Activated CD4-positive, alpha-beta memory T cell treated with anti-CD3 and anti-CD28 coated beads for 36 hours (primary cell): Measurements from ENCODE around the gene RLN2. TPM values are rescaled to one million over a fixed set of nuclear protein-coding genes. Genes with fewer than 3 reads are reported as not detected.
"Not testable (repeated sequence)": the region's sequence is repeated elsewhere in the genome, so short reads cannot be mapped to it uniquely, and the experiment has no call there.

ENCODE experiments used
- CTCF ChIA-PET: fragments of 350-600 bp; sonication (Branson Sonifier 250); formaldehyde crosslinking; loops from one replicate; lab custom pipeline; 2021; ENCODE audit warnings: antibody characterized with exemption, inconsistent platforms; lab: Charles Lee
- POLR2A ChIA-PET: fragments of 350-600 bp; sonication (Branson Sonifier 250); formaldehyde crosslinking; loops from one replicate; lab custom pipeline; 2021; ENCODE audit warnings: antibody characterized with exemption; lab: Charles Lee
- DNase-seq: peaks from one replicate; pipeline ENCODE4 v3.0.0-alpha.2; 2020
- H3K27ac Mint-ChIP-seq: one replicate; pipeline ENCODE4 v1.8.0; 2021; ENCODE audit warnings: mixed read lengths
- H3K27me3 Mint-ChIP-seq: one replicate; pipeline ENCODE4 v1.8.0; 2021; ENCODE audit warnings: mixed read lengths
- H3K36me3 Mint-ChIP-seq: one replicate; pipeline ENCODE4 v1.8.0; 2021; ENCODE audit warnings: mixed read lengths
- H3K4me1 Mint-ChIP-seq: one replicate; pipeline ENCODE4 v1.8.0; 2021; ENCODE audit warnings: low read depth, mixed read lengths
- H3K4me3 Mint-ChIP-seq: one replicate; pipeline ENCODE4 v1.8.0; 2021; ENCODE audit warnings: mild to moderate bottlenecking, mixed read lengths
- H3K9me3 Mint-ChIP-seq: one replicate; pipeline ENCODE4 v1.8.0; 2021; ENCODE audit warnings: mixed read lengths
- intact Hi-C: fragments of 100-400 bp; cut with micrococcal nuclease; formaldehyde crosslinking; loops from one replicate; pipeline ENCODE4 v1.15.1; 2023
- total RNA-seq, 2 experiments: library from RNA; stranded (reverse); gene quantifications; one replicate each; pipeline ENCODE4 v1.2.3, GENCODE V29; 2021

The RLN2 gene
- total RNA-seq, 2 experiments from 2014 or later: 4.6 to 5.0 TPM

DNA sequence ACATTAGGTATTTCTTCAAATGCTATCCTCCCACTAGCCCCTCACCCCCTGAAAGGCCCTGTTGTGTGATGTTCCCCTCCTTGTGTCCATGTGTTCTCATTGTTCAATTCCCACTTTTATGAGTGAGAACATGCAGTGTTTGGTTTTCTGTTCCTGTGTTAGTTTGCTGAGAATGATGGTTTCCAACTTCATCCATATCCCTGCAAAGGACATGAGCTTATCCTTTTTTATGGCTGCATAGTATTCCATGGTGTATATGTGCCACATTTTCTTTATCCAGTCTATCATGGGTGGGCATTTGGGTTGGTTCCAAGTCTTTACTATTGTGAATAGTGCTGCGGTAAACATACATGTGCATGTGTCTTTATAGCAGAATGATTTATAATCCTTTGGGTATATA lies 11.9 kb upstream of the RLN2 start:
- H3K4me1 Mint-ChIP-seq, POLR2A ChIA-PET, CTCF ChIA-PET, intact Hi-C loops, H3K27me3 Mint-ChIP-seq, H3K4me3 Mint-ChIP-seq, DNase-seq, H3K27ac Mint-ChIP-seq: not testable (repeated sequence)
- Mint-ChIP-seq H3K9me3 (peaks cover 22% of the 10 kb centered on the region), H3K36me3 (peaks cover 24% of the 10 kb centered on the region)

- Mint-ChIP-seq H3K4me3 (no peak overlapping the region), H3K4me1 (no peaks in the 10 kb centered on the region), H3K27me3 (no peaks in the 10 kb centered on the region), H3K9me3 (peaks cover 22% of the 10 kb centered on the region), H3K27ac (no peak overlapping the region), H3K36me3 (peaks cover 24% of the 10 kb centered on the region)
- ChIA-PET POLR2A (no interaction called here), CTCF (interaction anchor here (0.7 kb wide), 1 partner anchor 131 kb away, joined by 3 read pairs; no protein-coding TSS in a partner anchor)
- no peak for DNase-seq
- intact Hi-C loops: no loop called here
Measured at GRCh38 chr9:5315187-5315923, 10.8 kb upstream of the RLN2 start.

GRCh38 chr9:5310851-5311250 lies 6.3 kb upstream of the RLN2 start:
- intact Hi-C loops: no loop called here
- no peaks in the 10 kb centered on the region for H3K4me1 Mint-ChIP-seq
- peaks cover 13% of the 10 kb centered on the region for H3K36me3 Mint-ChIP-seq
- no peak for DNase-seq
- H3K27me3 Mint-ChIP-seq: no peaks in the 10 kb centered on the region
- H3K9me3 Mint-ChIP-seq: peaks cover 17% of the 10 kb centered on the region
- CTCF ChIA-PET: no interaction called here
- POLR2A ChIA-PET: no interaction called here
- no peak overlapping the region for H3K27ac Mint-ChIP-seq
- no peak overlapping the region for H3K4me3 Mint-ChIP-seq

- no peak for DNase-seq
- ChIA-PET CTCF (no interaction called here), POLR2A (no interaction called here)
- intact Hi-C loops: loop anchor here (10.0 kb wide), 2 partner anchors 129 to 279 kb away; partner anchors contain the start of gene PLGRKT
- H3K4me1 Mint-ChIP-seq: peaks cover 21% of the 10 kb centered on the region
- H3K9me3 Mint-ChIP-seq: no peaks in the 10 kb centered on the region
- no peaks in the 10 kb centered on the region for H3K36me3 Mint-ChIP-seq
- H3K27ac Mint-ChIP-seq: no peak overlapping the region
- H3K4me3 Mint-ChIP-seq: no peak overlapping the region
- no peaks in the 10 kb centered on the region for H3K27me3 Mint-ChIP-seq
Measured at GRCh38 chr9:5305741-5306140, 1.2 kb upstream of the RLN2 start.

GRCh38 chr9:5301544-5301943 lies 3.0 kb downstream of the RLN2 start:
- POLR2A ChIA-PET: no interaction called here
- H3K27me3 Mint-ChIP-seq: no peaks in the 10 kb centered on the region
- CTCF ChIA-PET: interaction anchor here (0.9 to 1.6 kb wide), 2 partner anchors 115 to 222 kb away, joined by 3 to 6 read pairs; no protein-coding TSS in a partner anchor
- H3K4me3 Mint-ChIP-seq: peak overlapping the region; percentile 25
- H3K9me3 Mint-ChIP-seq: peaks cover 9% of the 10 kb centered on the region
- peaks cover 8% of the 10 kb centered on the region for H3K36me3 Mint-ChIP-seq
- no peak overlapping the region for H3K27ac Mint-ChIP-seq
- intact Hi-C loops: loop anchor here (2.0 to 10.0 kb wide), 3 partner anchors 35 to 283 kb away; partner anchors contain the start of gene PLGRKT
- peaks cover 21% of the 10 kb centered on the region for H3K4me1 Mint-ChIP-seq
- DNase-seq: no peak

DNA sequence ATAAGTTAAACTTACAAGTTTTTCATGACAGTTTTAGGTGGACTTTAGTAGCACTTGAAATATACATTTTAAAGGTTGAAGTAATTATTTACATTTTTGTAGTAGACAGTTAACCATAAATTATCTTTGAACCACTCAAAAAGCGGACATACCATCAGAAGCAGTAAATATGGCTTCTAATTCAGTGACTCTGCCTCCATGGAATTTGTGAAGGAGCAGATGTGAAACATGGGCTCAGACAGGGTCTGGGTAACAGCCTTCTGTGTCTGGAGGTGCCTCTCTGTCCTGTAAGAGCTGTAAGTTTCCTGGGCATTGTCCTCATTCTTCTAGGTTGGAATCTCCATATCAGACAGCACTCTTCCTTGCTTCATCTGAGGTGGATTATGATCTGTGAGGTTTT lies 12.4 kb downstream of the RLN2 start:
- CTCF ChIA-PET: no interaction called here
- Mint-ChIP-seq H3K27me3 (peaks cover 3% of the 10 kb centered on the region), H3K4me1 (no peaks in the 10 kb centered on the region), H3K36me3 (peaks cover 7% of the 10 kb centered on the region), H3K27ac (no peak overlapping the region), H3K4me3 (no peak overlapping the region), H3K9me3 (peaks cover 18% of the 10 kb centered on the region)
- intact Hi-C loops: no loop called here
- no peak for DNase-seq
- POLR2A ChIA-PET: no interaction called here

DNA sequence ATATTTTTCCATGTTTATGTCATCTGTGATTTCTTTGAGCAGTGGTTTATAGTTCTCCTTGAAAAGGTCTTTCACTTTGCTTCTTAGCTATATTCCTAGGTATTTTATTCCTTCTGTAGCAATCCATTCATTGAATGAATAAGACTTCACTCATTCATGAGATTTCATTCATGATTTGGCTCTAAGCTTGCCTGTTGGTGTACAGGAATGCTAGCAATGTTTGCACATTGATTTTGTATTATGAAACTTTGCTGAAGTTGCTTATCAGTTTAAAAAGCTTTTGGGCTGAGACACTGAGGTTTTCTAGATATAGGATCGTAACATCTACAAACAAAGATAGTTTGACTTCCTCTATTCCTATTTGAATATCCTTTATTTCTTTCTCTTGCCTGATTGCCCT lies 15.9 kb downstream of the RLN2 start:
- Mint-ChIP-seq H3K4me3 (no peak overlapping the region), H3K27me3 (peaks cover 3% of the 10 kb centered on the region), H3K4me1 (peaks cover 3% of the 10 kb centered on the region), H3K36me3 (peaks cover 1% of the 10 kb centered on the region), H3K27ac (no peak overlapping the region), H3K9me3 (peaks cover 11% of the 10 kb centered on the region)
- intact Hi-C loops: loop anchor here (10.0 kb wide), 1 partner anchor 64 kb away; no protein-coding TSS in a partner anchor
- CTCF ChIA-PET: no interaction called here
- no peak for DNase-seq
- POLR2A ChIA-PET: interaction anchor here (0.6 kb wide), 1 partner anchor 1431 kb away, joined by 3 read pairs; no protein-coding TSS in a partner anchor

- ChIA-PET POLR2A (no interaction called here), CTCF (no interaction called here)
- Mint-ChIP-seq H3K4me3 (no peak overlapping the region), H3K36me3 (no peaks in the 10 kb centered on the region), H3K27me3 (peaks cover 3% of the 10 kb centered on the region), H3K27ac (no peak overlapping the region), H3K9me3 (peaks cover 11% of the 10 kb centered on the region), H3K4me1 (peaks cover 3% of the 10 kb centered on the region)
- intact Hi-C loops: loop anchor here (10.0 kb wide), 1 partner anchor 61 kb away; no protein-coding TSS in a partner anchor
- no peak for DNase-seq
Measured at GRCh38 chr9:5286262-5286661, 18.3 kb downstream of the RLN2 start.

- no peaks in the 10 kb centered on the region for H3K4me1 Mint-ChIP-seq
- no peak overlapping the region for H3K4me3 Mint-ChIP-seq
- H3K27me3 Mint-ChIP-seq: no peaks in the 10 kb centered on the region
- peaks cover 2% of the 10 kb centered on the region for H3K9me3 Mint-ChIP-seq
- DNase-seq: no peak
- intact Hi-C loops: no loop called here
- no peaks in the 10 kb centered on the region for H3K36me3 Mint-ChIP-seq
- ChIA-PET CTCF (no interaction called here), POLR2A (no interaction called here)
- H3K27ac Mint-ChIP-seq: no peak overlapping the region
Measured at GRCh38 chr9:5278486-5278885, 26.0 kb downstream of the RLN2 start.

GRCh38 chr9:5274770-5275169 lies 29.7 kb downstream of the RLN2 start:
- Mint-ChIP-seq H3K9me3 (peaks cover 2% of the 10 kb centered on the region), H3K27me3 (no peaks in the 10 kb centered on the region), H3K27ac (no peak overlapping the region), H3K4me1 (no peaks in the 10 kb centered on the region), H3K36me3 (no peaks in the 10 kb centered on the region), H3K4me3 (no peak overlapping the region)
- DNase-seq: no peak
- ChIA-PET POLR2A (no interaction called here), CTCF (interaction anchor here (0.8 kb wide), 1 partner anchor 344 kb away, joined by 3 read pairs; no protein-coding TSS in a partner anchor)
- intact Hi-C loops: no loop called here

- Mint-ChIP-seq H3K27ac (no peak overlapping the region), H3K36me3 (no peaks in the 10 kb centered on the region), H3K27me3 (no peaks in the 10 kb centered on the region), H3K9me3 (no peaks in the 10 kb centered on the region), H3K4me3 (no peak overlapping the region), H3K4me1 (peaks cover 8% of the 10 kb centered on the region)
- intact Hi-C loops: no loop called here
- DNase-seq: no peak
- CTCF ChIA-PET: interaction anchor here (1.3 kb wide), 1 partner anchor 155 kb away, joined by 4 read pairs; no protein-coding TSS in a partner anchor
- POLR2A ChIA-PET: no interaction called here
Measured at GRCh38 chr9:5269249-5269715, 35.2 kb downstream of the RLN2 start.

GRCh38 chr9:5265939-5266338 lies 38.6 kb downstream of the RLN2 start:
- peaks cover 12% of the 10 kb centered on the region for H3K4me1 Mint-ChIP-seq
- DNase-seq: no peak
- ChIA-PET CTCF (no interaction called here), POLR2A (no interaction called here)
- H3K4me3 Mint-ChIP-seq: no peak overlapping the region
- no peak overlapping the region for H3K27ac Mint-ChIP-seq
- H3K27me3 Mint-ChIP-seq: no peaks in the 10 kb centered on the region
- no peaks in the 10 kb centered on the region for H3K36me3 Mint-ChIP-seq
- intact Hi-C loops: no loop called here
- no peaks in the 10 kb centered on the region for H3K9me3 Mint-ChIP-seq
